C4-2B (cell line): ENCODE measurements around the gene ARNT2.

ENCODE experiments used
- CTCF ChIP-seq: fragments of 450-650 bp; conservative IDR thresholded peaks from 2 replicates; pipeline ENCODE4 v1.5.1; 2017; ENCODE audit warnings: mild to moderate bottlenecking
- ZFX ChIP-seq: fragments of 450-650 bp; IDR thresholded peaks from 2 replicates; pipeline ENCODE4 v1.6.1; 2017

- TF ChIP-seq CTCF (no peak), ZFX (no peak)
Observed at GRCh38 chr15:80582816-80583423, 178.7 kb downstream of the ARNT2 start.
